Peyer's patch (tissue), 4 donors: ENCODE results near the gene MAGEA8.

Source experiments
- CTCF ChIP-seq, 6 experiments: fragments of 450-650 bp in 4 of 6; fragments of 200-600 bp in 2 of 6; sonication (generic) in 1 of 6; IDR thresholded peaks; one replicate each; pipeline ENCODE4 v1.5.1; 2017 to 2019; ENCODE audit warnings: antibody characterized with exemption in 6 of 6, mild to moderate bottlenecking in 3 of 6, moderate library complexity in 1 of 6
- POLR2A ChIP-seq, 2 donors: fragments of 450-650 bp; IDR thresholded peaks; one replicate each; pipeline ENCODE4 v1.5.1; 2017; ENCODE audit warnings: antibody characterized with exemption in 2 of 2, mild to moderate bottlenecking in 2 of 2, moderate library complexity in 2 of 2

GRCh38 chrX:149851864-149852263 lies 29.1 kb upstream of the MAGEA8 start:
- TF ChIP-seq CTCF (IDR thresholded peaks at IDR 0.05), result no peak
- no peak for TF ChIP-seq POLR2A (IDR thresholded peaks at IDR 0.05)
